H9 (cell line): ENCODE results near the gene NACC2. TPM values are rescaled to one million over a fixed set of nuclear protein-coding genes. Genes with fewer than 3 reads are reported as not detected.
A peak's percentile ranks its signal among the peaks of the same experiment; 100 is the strongest.

Source experiments
- DNase-seq: peaks from one replicate; pipeline ENCODE4 v3.0.0-alpha.2; 2017
- H2AFZ ChIP-seq: one replicate; pipeline ENCODE4 v1.6.1; 2013; ENCODE audit warnings: mild to moderate bottlenecking, low read length, control low read depth, moderate library complexity
- H2AK5ac ChIP-seq: 2 replicates; pipeline ENCODE4 v1.6.1; 2013; ENCODE audit warnings: low read length, control low read depth, mixed read lengths; ENCODE audit not compliant: insufficient read length
- H2BK120ac ChIP-seq: one replicate; pipeline ENCODE4 v1.6.1; 2013; ENCODE audit warnings: low read depth, mild to moderate bottlenecking, low read length, control low read depth, inconsistent platforms; ENCODE audit not compliant: poor library complexity, severe bottlenecking
- H2BK12ac ChIP-seq: 2 replicates; pipeline ENCODE4 v1.6.1; 2013; ENCODE audit warnings: low read length, control low read depth, mixed read lengths, low read depth; ENCODE audit not compliant: insufficient read length
- H2BK15ac ChIP-seq: 2 replicates; pipeline ENCODE4 v1.6.1; 2013; ENCODE audit warnings: low read depth, low read length, control low read depth
- H2BK20ac ChIP-seq: one replicate; pipeline ENCODE4 v1.6.1; 2013; ENCODE audit warnings: low read depth, mild to moderate bottlenecking, low read length, control low read depth, inconsistent platforms; ENCODE audit not compliant: poor library complexity, severe bottlenecking
- H2BK5ac ChIP-seq: 2 replicates; pipeline ENCODE4 v1.6.1; 2013; ENCODE audit warnings: low read length, control low read depth, mixed read lengths; ENCODE audit not compliant: insufficient read length
- H3K14ac ChIP-seq: 2 replicates; pipeline ENCODE4 v1.6.1; 2013; ENCODE audit warnings: low read length, control low read depth; ENCODE audit not compliant: insufficient read depth
- H3K18ac ChIP-seq: 2 replicates; pipeline ENCODE4 v1.6.1; 2013; ENCODE audit warnings: low read depth, mild to moderate bottlenecking, mixed read lengths, low read length, control low read depth; ENCODE audit not compliant: insufficient read length
- H3K23ac ChIP-seq: 2 replicates; pipeline ENCODE4 v1.6.1; 2013; ENCODE audit warnings: low read length, control low read depth, mixed read lengths, low read depth; ENCODE audit not compliant: insufficient read length
- H3K23me2 ChIP-seq: 2 replicates; pipeline ENCODE4 v1.6.1; 2013; ENCODE audit warnings: low read depth, mild to moderate bottlenecking, mixed read lengths, low read length, control low read depth; ENCODE audit not compliant: insufficient read length, poor library complexity, severe bottlenecking
- H3K27ac ChIP-seq: 2 replicates; pipeline ENCODE4 v1.5.1; 2013; ENCODE audit warnings: low read length, control low read depth, mixed read lengths, low read depth; ENCODE audit not compliant: insufficient read length
- H3K27me3 ChIP-seq: 2 replicates; pipeline ENCODE4 v1.6.1; 2013; ENCODE audit warnings: low read length, control low read depth, inconsistent platforms; ENCODE audit not compliant: insufficient read depth
- H3K4ac ChIP-seq: 2 replicates; pipeline ENCODE4 v1.6.1; 2013; ENCODE audit warnings: low read depth, mild to moderate bottlenecking, control low read depth, inconsistent platforms, low read length, moderate library complexity
- H3K4me1 ChIP-seq: 2 replicates; pipeline ENCODE4 v1.6.1; 2013; ENCODE audit warnings: low read length, control low read depth, inconsistent platforms; ENCODE audit not compliant: insufficient read depth
- H3K4me2 ChIP-seq: 2 replicates; pipeline ENCODE4 v1.6.1; 2013; ENCODE audit warnings: low read length, control low read depth, mixed read lengths; ENCODE audit not compliant: insufficient read length, insufficient read depth
- H3K56ac ChIP-seq: 2 replicates; pipeline ENCODE4 v1.6.1; 2013; ENCODE audit warnings: low read depth, mild to moderate bottlenecking, mixed read lengths, low read length, control low read depth; ENCODE audit not compliant: insufficient read length
- H3K79me1 ChIP-seq: 2 replicates; pipeline ENCODE4 v1.6.1; 2013; ENCODE audit warnings: low read depth, mild to moderate bottlenecking, moderate library complexity, low read length, control low read depth, inconsistent platforms; ENCODE audit not compliant: insufficient read depth, poor library complexity, severe bottlenecking
- H3K79me2 ChIP-seq: 2 replicates; pipeline ENCODE4 v1.6.1; 2013; ENCODE audit warnings: low read length, control low read depth, inconsistent platforms; ENCODE audit not compliant: insufficient read depth
- H3K9ac ChIP-seq: 2 replicates; pipeline ENCODE4 v1.6.1; 2013; ENCODE audit warnings: low read length, control low read depth, mixed read lengths; ENCODE audit not compliant: insufficient read length; ENCODE audit errors: extremely low read depth
- H3K9me3 ChIP-seq: one replicate; pipeline ENCODE4 v1.6.1; 2013; ENCODE audit warnings: low read depth, low read length, inconsistent platforms; ENCODE audit not compliant: control insufficient read depth
- H3T11ph ChIP-seq: one replicate; pipeline ENCODE4 v1.6.1; 2013; ENCODE audit warnings: mild to moderate bottlenecking, low read length, control low read depth, inconsistent platforms
- H4K20me1 ChIP-seq: one replicate; pipeline ENCODE4 v1.6.1; 2013; ENCODE audit not compliant: control insufficient read depth, insufficient read length, insufficient read depth
- H4K5ac ChIP-seq: 2 replicates; pipeline ENCODE4 v1.6.1; 2013; ENCODE audit warnings: low read depth, mild to moderate bottlenecking, mixed read lengths, low read length, control low read depth; ENCODE audit not compliant: insufficient read length
- H4K8ac ChIP-seq: replicated peaks from 2 replicates; pipeline ENCODE4 v1.6.1; 2013; ENCODE audit warnings: low read length, control low read depth, mixed read lengths, low read depth; ENCODE audit not compliant: insufficient read length
- H4K91ac ChIP-seq: 2 replicates; pipeline ENCODE4 v1.6.1; 2013; ENCODE audit warnings: low read depth, mild to moderate bottlenecking, moderate library complexity, mixed read lengths, low read length, control low read depth; ENCODE audit not compliant: insufficient read length
- H3K27ac Mint-ChIP-seq, 3 experiments: 2 replicates in 2 of 3; 3 replicates in 1 of 3; pipeline ENCODE4 v1.8.0; 2020 to 2021; ENCODE audit warnings: mixed read lengths in 3 of 3, mild to moderate bottlenecking in 1 of 3, moderate library complexity in 1 of 3
- H3K27me3 Mint-ChIP-seq: 2 replicates; pipeline ENCODE4 v1.8.0; 2021; ENCODE audit warnings: low read depth, mild to moderate bottlenecking, moderate library complexity, mixed read lengths
- H3K36me3 Mint-ChIP-seq, 3 experiments: 2 replicates in 2 of 3; 3 replicates in 1 of 3; pipeline ENCODE4 v1.8.0; 2020 to 2021; ENCODE audit warnings: low read depth in 3 of 3, mixed read lengths in 3 of 3; ENCODE audit not compliant: insufficient read depth in 1 of 3
- H3K4me1 Mint-ChIP-seq, 2 experiments: 2 replicates each; pipeline ENCODE4 v1.8.0; 2020; ENCODE audit warnings: mixed read lengths in 2 of 2
- H3K4me3 Mint-ChIP-seq, 2 experiments: 2 replicates in 1 of 2; 3 replicates in 1 of 2; pipeline ENCODE4 v1.8.0; 2020 to 2021; ENCODE audit warnings: mild to moderate bottlenecking in 2 of 2, mixed read lengths in 2 of 2, moderate library complexity in 1 of 2
- H3K9me3 Mint-ChIP-seq, 2 experiments: 2 replicates in 1 of 2; 3 replicates in 1 of 2; pipeline ENCODE4 v1.8.0; 2020; ENCODE audit warnings: mild to moderate bottlenecking in 2 of 2, mixed read lengths in 2 of 2, moderate library complexity in 1 of 2
- CTCF ChIP-seq: fragments of 200-600 bp; sonication (generic); conservative IDR thresholded peaks from 3 replicates; pipeline ENCODE4 v1.8.0; 2021; ENCODE audit warnings: antibody characterized with exemption, mild to moderate bottlenecking
- WGBS: extraction: QIAGEN DNeasy Blood & Tissue Kit; methylation state at CpG from one replicate; pipeline ENCODE4 v1.1.7; 2013; ENCODE audit warnings: missing lambda C conversion rate, low lambda C conversion rate, mixed read lengths; ENCODE audit not compliant: insufficient read length; ENCODE audit errors: extremely low coverage; 5-methylcytosine and 5-hydroxymethylcytosine counted together
- total RNA-seq: library from RNA; stranded (reverse); gene quantifications from 2 replicates; pipeline ENCODE4 v1.2.1, GENCODE V29; 2021

The NACC2 gene
- total RNA-seq, 1 experiment from 2014 or later, result 11.5 TPM

GRCh38 chr9:136010176-136010575 lies 84.9 kb downstream of the NACC2 start:
- no peak overlapping the region for H2BK15ac ChIP-seq
- H3K23ac ChIP-seq, result no peak overlapping the region
- H3K9me3 ChIP-seq, result no peaks in the 10 kb centered on the region
- no peak overlapping the region for H3K4ac ChIP-seq
- H3K79me2 ChIP-seq, result no peaks in the 10 kb centered on the region
- no peak overlapping the region for H4K91ac ChIP-seq
- no peak for TF ChIP-seq CTCF
- no peaks in the 10 kb centered on the region; a peak in 1 of 5 replicates for H3K9me3 Mint-ChIP-seq
- no peaks in the 10 kb centered on the region for H3K27me3 ChIP-seq
- WGBS, result no CpG with 5 or more reads among the region's 17 CpGs
- peaks cover 44 to 62% of the 10 kb centered on the region in 2 experiments for H3K4me1 Mint-ChIP-seq
- no peak overlapping the region for H3K56ac ChIP-seq
- H2AFZ ChIP-seq, result no peak overlapping the region
- H3K36me3 Mint-ChIP-seq, result peaks cover 0 to 4% (median 3%) of the 10 kb centered on the region in 3 experiments; a peak in 1 of 7 replicates
- H3K27ac Mint-ChIP-seq, result peak overlapping the region in 1 of 3 experiments; percentile 88; a peak in 1 of 7 replicates
- H2BK5ac ChIP-seq, result no peak overlapping the region
- no peak overlapping the region for H3K18ac ChIP-seq
- H3T11ph ChIP-seq, result no peak overlapping the region
- H3K14ac ChIP-seq, result no peak overlapping the region
- no peaks in the 10 kb centered on the region for H3K23me2 ChIP-seq
- H3K79me1 ChIP-seq, result no peaks in the 10 kb centered on the region
- H2BK12ac ChIP-seq, result no peak overlapping the region
- H3K27me3 Mint-ChIP-seq, result no peaks in the 10 kb centered on the region
- H3K4me3 Mint-ChIP-seq, result peak overlapping the region in 1 of 2 experiments; percentile 11; a peak in 1 of 5 replicates
- H2BK120ac ChIP-seq, result no peak overlapping the region
- H3K27ac ChIP-seq, result no peak overlapping the region
- no peak overlapping the region for H3K9ac ChIP-seq
- H2AK5ac ChIP-seq, result no peak overlapping the region
- H4K20me1 ChIP-seq, result no peaks in the 10 kb centered on the region
- H3K4me1 ChIP-seq, result no peaks in the 10 kb centered on the region; the same call in 1 of the 2 replicates
- H4K5ac ChIP-seq, result no peak overlapping the region
- H3K4me2 ChIP-seq, result no peak overlapping the region
- no peak overlapping the region for H4K8ac ChIP-seq
- H2BK20ac ChIP-seq, result no peak overlapping the region
- no peak for DNase-seq
